GM12872 (cell line): ENCODE data around the gene GATD1.

Experiments used
- CTCF ChIP-seq: IDR thresholded peaks from 3 replicates; pipeline ENCODE4 v1.5.1; 2011; ENCODE audit warnings: low read depth, mild to moderate bottlenecking, low read length, moderate library complexity; ENCODE audit not compliant: insufficient read depth

The GATD1 gene

GRCh38 chr11:777288-778255 is at the start of gene GATD1:
Gene GATD1, minus strand, starts transcription at chr11:777487. Its CDS starts 25 bp downstream, at chr11:777462.
- peak; percentile 13; the same call in 1 of the 3 replicates for TF ChIP-seq CTCF

GRCh38 chr11:826836-827145 is 49.5 kb upstream of the GATD1 start:
- TF ChIP-seq CTCF: no peak

GRCh38 chr11:826227-826621 is 48.9 kb upstream of the GATD1 start:
- TF ChIP-seq CTCF: no peak

GRCh38 chr11:825366-826226 is 48.3 kb upstream of the GATD1 start:
- TF ChIP-seq CTCF: no peak

- no peak for TF ChIP-seq CTCF
These were observed 47.7 kb upstream of the GATD1 start for GRCh38 chr11:824942-825341.

GRCh38 chr11:824292-824880 is 47.1 kb upstream of the GATD1 start:
- TF ChIP-seq CTCF: no peak
